Endothelial cell of umbilical vein (primary cell): ENCODE measurements around the gene ALS2. TPM values are rescaled to one million over a fixed set of nuclear protein-coding genes. Genes with fewer than 3 reads are reported as not detected.
"Not testable (repeated sequence)": the region's sequence is repeated elsewhere in the genome, so short reads cannot be mapped to it uniquely, and the experiment has no call there.

Source experiments
- BruUV-seq: library from RNA; stranded (reverse); fragments of 400-500 nt; replicated peaks from 2 replicates; lab custom pipeline; 2021; lab: Mats Ljungman, UMichigan
- CTCF ChIA-PET: fragments of 300-600, 350-600 bp; sonication (Branson Sonifier 250); formaldehyde crosslinking; loops from one replicate; lab custom pipeline; 2021; ENCODE audit warnings: antibody characterized with exemption, inconsistent platforms; lab: Charles Lee
- POLR2A ChIA-PET: fragments of 300-600, 350-600 bp; sonication (Branson Sonifier 250); formaldehyde crosslinking; loops from one replicate; lab custom pipeline; 2021; ENCODE audit warnings: antibody characterized with exemption, inconsistent platforms; lab: Charles Lee
- DNase-seq: peaks from one replicate; pipeline ENCODE4 v3.0.0-alpha.2; 2011; ENCODE audit warnings: low read depth, low spot score
- FAIRE-seq: peaks from 2 replicates; lab custom pipeline; 2011; peaks lifted over from hg19 to GRCh38; lab: Jason Lieb, UNC
- H2AFZ ChIP-seq: 2 replicates; pipeline ENCODE4 v1.6.0; 2012; ENCODE audit warnings: low read depth, low read length, control low read depth, inconsistent platforms
- H3K27ac ChIP-seq: 2 replicates; pipeline ENCODE4 v1.5.1; 2011; ENCODE audit warnings: low read depth, mild to moderate bottlenecking, control low read depth, low read length, moderate library complexity; ENCODE audit not compliant: insufficient read depth
- H3K27me3 ChIP-seq, 2 experiments: 2 replicates each; pipeline versions ENCODE4 v1.6.0 to v1.6.1; 2011; ENCODE audit warnings: low read length in 2 of 2, mixed read lengths in 1 of 2; ENCODE audit not compliant: control insufficient read depth in 2 of 2, insufficient read depth in 2 of 2
- H3K36me3 ChIP-seq, 2 experiments: 2 replicates in 1 of 2; 3 replicates in 1 of 2; pipeline ENCODE4 v1.5.1; 2011; ENCODE audit warnings: low read length in 2 of 2, mild to moderate bottlenecking in 1 of 2, moderate library complexity in 1 of 2; ENCODE audit not compliant: control insufficient read depth in 2 of 2, insufficient read depth in 2 of 2; ENCODE audit errors: extremely low read depth in 1 of 2
- H3K4me1 ChIP-seq: 3 replicates; pipeline ENCODE4 v1.5.1; 2011; ENCODE audit warnings: mild to moderate bottlenecking, low read length; ENCODE audit not compliant: control insufficient read depth, insufficient read depth; ENCODE audit errors: extremely low read depth
- H3K4me2 ChIP-seq: 2 replicates; pipeline ENCODE4 v1.6.1; 2011; ENCODE audit warnings: low read length, control low read depth, mixed read lengths; ENCODE audit not compliant: insufficient read depth
- H3K4me3 ChIP-seq, 3 experiments: fragments of 200-600 bp in 1 of 3; sonication (generic), shearing (Covaris generic) in 1 of 3; replicated peaks in 1 of 3; 2 replicates each; pipeline ENCODE4 v1.5.1; 2011 to 2016; ENCODE audit warnings: control low read depth in 3 of 3, low read length in 3 of 3, mild to moderate bottlenecking in 2 of 3, inconsistent platforms in 1 of 3, low read depth in 1 of 3, moderate library complexity in 1 of 3; ENCODE audit not compliant: insufficient read depth in 1 of 3
- H3K79me2 ChIP-seq: 2 replicates; pipeline ENCODE4 v1.6.0; 2012; ENCODE audit warnings: low read length, inconsistent platforms; ENCODE audit not compliant: control insufficient read depth, insufficient read depth
- H3K9ac ChIP-seq: replicated peaks from 2 replicates; pipeline ENCODE3; 2011; ENCODE audit warnings: low read length, control low read depth; ENCODE audit not compliant: insufficient read depth; ENCODE audit errors: extremely low read depth
- H3K9me1 ChIP-seq: replicated peaks from 3 replicates; pipeline ENCODE4 v1.6.0; 2011; ENCODE audit warnings: mild to moderate bottlenecking, low read length; ENCODE audit not compliant: control insufficient read depth, insufficient read depth; ENCODE audit errors: extremely low read depth
- H3K9me3 ChIP-seq: replicated peaks from 2 replicates; pipeline ENCODE4 v1.5.1; 2012; ENCODE audit warnings: low read length, inconsistent platforms; ENCODE audit not compliant: control insufficient read depth, insufficient read depth
- H4K20me1 ChIP-seq: replicated peaks from 2 replicates; pipeline ENCODE3; 2011; ENCODE audit warnings: mild to moderate bottlenecking, low read length; ENCODE audit not compliant: control insufficient read depth, insufficient read depth; ENCODE audit errors: extremely low read depth
- CTCF ChIP-seq, 2 donors: IDR thresholded peaks; 1 replicate in 1 of 2; 2 replicates in 1 of 2; pipeline ENCODE4 v1.5.1; 2011; ENCODE audit warnings: low read length in 2 of 2, mild to moderate bottlenecking in 2 of 2, moderate library complexity in 2 of 2, control low read depth in 1 of 2, inconsistent platforms in 1 of 2, low read depth in 1 of 2; ENCODE audit not compliant: insufficient read depth in 1 of 2; ENCODE audit errors: extremely low read depth in 1 of 2
- EZH2 ChIP-seq: IDR thresholded peaks from 2 replicates; pipeline ENCODE4 v1.6.1; 2012; ENCODE audit warnings: borderline replicate concordance, low read depth, mild to moderate bottlenecking, moderate library complexity, low read length, inconsistent platforms; ENCODE audit not compliant: severe bottlenecking
- GATA2 ChIP-seq: IDR thresholded peaks from 2 replicates; pipeline ENCODE4 v1.7.0; 2011; ENCODE audit warnings: low read depth, mild to moderate bottlenecking, moderate library complexity, mixed read lengths, low read length; ENCODE audit not compliant: insufficient read length, insufficient read depth
- MAX ChIP-seq: IDR thresholded peaks from 2 replicates; pipeline ENCODE4 v1.6.1; 2011; ENCODE audit not compliant: insufficient read depth, insufficient read length
- POLR2A ChIP-seq: IDR thresholded peaks from 2 replicates; pipeline ENCODE4 v1.6.1; 2012; ENCODE audit warnings: low read depth, mild to moderate bottlenecking, control low read depth, low read length
- dilution Hi-C: fragments of 300-500 bp; cut with MboI; formaldehyde crosslinking; loops from one replicate; pipeline ENCODE4 v1.15.0; 2019; ENCODE audit warnings: low sequenced_read_pairs; ENCODE audit not compliant: extremely low pct_ligation_motif_present
- intact Hi-C: fragments of 100-400 bp; cut with micrococcal nuclease; formaldehyde crosslinking; loops from one replicate; pipeline ENCODE4 v1.10.0; 2022
- polyA plus RNA-seq, 4 experiments: library from polyadenylated mRNA; depleted of rRNA in 3 of 4; stranded (reverse) in 3 of 4; unstranded in 1 of 4; fragments of >200 nt; gene quantifications; 2 replicates each; pipeline versions ENCODE4 v1.2.1 to v1.2.3, GENCODE V29; 2011 to 2012; ENCODE audit warnings: missing spikeins in 1 of 4
- total RNA-seq: library from RNA; stranded (reverse); gene quantifications from 2 replicates; pipeline ENCODE4 v1.2.3, GENCODE V29; 2021

ALS2 gene
- total and polyA plus RNA-seq, 2 donors (not counting 3 experiments of a cell fraction or from before 2014, with no cell fraction given) = 13.1 to 36.1 TPM

- no peak overlapping the region for H3K27ac ChIP-seq
- no peak overlapping the region for H3K4me3 ChIP-seq
- no peaks in the 10 kb centered on the region for H3K9me3 ChIP-seq
- no peaks in the 10 kb centered on the region for H3K4me1 ChIP-seq
- H3K36me3 ChIP-seq = no peaks in the 10 kb centered on the region
- dilution Hi-C loops (no loop called here), intact Hi-C loops (no loop called here)
- BruUV-seq = no TSS peak
- H3K9me1 ChIP-seq = no peaks in the 10 kb centered on the region
- ChIA-PET CTCF (interaction anchor here (1.2 to 1.8 kb wide), 2 partner anchors 8 to 34 kb away, joined by 3 to 4 read pairs; no protein-coding TSS in a partner anchor), POLR2A (no interaction called here)
- no peaks in the 10 kb centered on the region for H3K79me2 ChIP-seq
- FAIRE-seq (no peak), DNase-seq (no peak)
- no peak overlapping the region for H3K9ac ChIP-seq
- TF ChIP-seq MAX = no peak
- TF ChIP-seq EZH2 = no peak
- no peak for TF ChIP-seq POLR2A
- TF ChIP-seq GATA2 = no peak
- TF ChIP-seq CTCF (IDR thresholded peaks at IDR 0.05; ENCODE audit: extremely low read depth in 1 of 2, insufficient read depth in 1 of 2, low read depth in 1 of 2, low read length in 2 of 2) = no peak
- H4K20me1 ChIP-seq = no peaks in the 10 kb centered on the region
- no peak overlapping the region for H2AFZ ChIP-seq
- H3K27me3 ChIP-seq = no peaks in the 10 kb centered on the region
- no peak overlapping the region for H3K4me2 ChIP-seq
Observed at GRCh38 chr2:201673546-201673945, 107.2 kb downstream of the ALS2 start.

GRCh38 chr2:201671205-201671604, 109.5 kb downstream of the ALS2 start:
- BruUV-seq, H3K9me3 ChIP-seq, H3K4me2 ChIP-seq, dilution Hi-C loops, H3K79me2 ChIP-seq, H3K4me1 ChIP-seq, H3K4me3 ChIP-seq, H3K27me3 ChIP-seq, H3K9ac ChIP-seq, H3K27ac ChIP-seq, H3K36me3 ChIP-seq, H4K20me1 ChIP-seq, intact Hi-C loops, H3K9me1 ChIP-seq, H2AFZ ChIP-seq, FAIRE-seq, DNase-seq, POLR2A ChIA-PET: not testable (repeated sequence)
- CTCF ChIA-PET = interaction anchor here (1.4 to 2.0 kb wide), 2 partner anchors 21 to 36 kb away, joined by 3 to 6 read pairs; no protein-coding TSS in a partner anchor
